Vagina (tissue), 2 donors: ENCODE data around the gene PDGFRA.

Experiments
- POLR2A ChIP-seq, 2 donors: fragments of 450-650 bp; IDR thresholded peaks; one replicate each; pipeline ENCODE4 v1.6.1; 2017; ENCODE audit warnings: antibody characterized with exemption in 2 of 2, mild to moderate bottlenecking in 2 of 2, moderate library complexity in 2 of 2
- POLR2AphosphoS5 ChIP-seq, 2 donors: sonication (generic); formaldehyde crosslinking; IDR thresholded peaks; one replicate each; pipeline ENCODE4 v1.9.0; 2017; ENCODE audit warnings: antibody characterized with exemption in 2 of 2, mild to moderate bottlenecking in 2 of 2, low read depth in 1 of 2; ENCODE audit not compliant: insufficient read depth in 1 of 2
- TF ChIP-seq, protein P1 (sequence below), 3 experiments: fragments of 450-650 bp in 2 of 3; fragments of 200-600 bp in 1 of 3; sonication (generic) in 1 of 3; IDR thresholded peaks; one replicate each; pipeline ENCODE4 v1.5.1; 2017 to 2019; ENCODE audit warnings: antibody characterized with exemption in 3 of 3, mild to moderate bottlenecking in 2 of 3, moderate library complexity in 2 of 3

DNA sequence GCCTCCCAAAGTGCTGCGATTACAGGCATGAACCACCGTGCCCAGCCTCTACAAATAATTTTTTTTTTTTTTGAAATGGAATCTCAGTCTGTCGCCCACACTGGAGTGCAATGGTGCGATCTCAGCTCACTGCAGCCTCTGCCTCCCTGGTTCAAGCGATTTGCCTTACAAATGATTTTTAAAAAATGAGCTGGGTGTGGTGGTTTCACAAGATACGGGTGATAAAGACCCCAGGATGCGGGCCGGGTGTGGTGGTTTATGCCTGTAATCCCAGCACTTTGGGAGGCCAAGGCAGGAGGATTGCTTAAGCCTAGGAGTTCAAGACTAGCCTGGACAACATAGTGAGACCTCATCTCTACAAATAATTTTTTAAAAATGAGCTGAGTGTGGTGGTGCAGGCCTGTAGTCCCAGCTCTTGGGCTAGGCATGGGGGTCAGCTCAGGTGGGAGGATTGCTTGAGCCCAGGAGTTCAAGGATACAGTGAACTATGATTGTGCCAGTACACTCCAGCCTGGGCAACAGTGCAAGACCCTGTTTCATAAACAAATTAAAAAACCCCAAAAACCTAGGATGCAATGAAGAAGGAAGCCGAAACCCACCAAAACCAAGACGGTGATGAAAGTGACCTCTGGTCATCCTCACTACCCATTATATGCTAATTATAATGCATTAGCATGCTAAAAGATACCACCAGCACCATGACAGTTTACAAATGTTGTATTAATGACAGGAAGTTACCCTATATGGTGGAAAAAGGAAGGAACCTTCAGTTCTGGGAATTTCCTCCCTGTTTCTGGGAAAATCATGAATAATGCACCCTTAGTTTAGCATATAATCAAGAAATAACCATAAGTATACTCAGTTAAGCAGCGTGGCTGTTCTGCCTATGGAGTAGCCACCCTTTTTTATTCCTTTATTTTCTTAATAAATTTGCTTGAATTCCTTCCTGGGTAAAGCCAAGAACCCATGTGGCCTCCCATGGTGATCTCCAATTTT is 27.7 kb downstream of the PDGFRA start:
- TF ChIP-seq, protein P1, sequence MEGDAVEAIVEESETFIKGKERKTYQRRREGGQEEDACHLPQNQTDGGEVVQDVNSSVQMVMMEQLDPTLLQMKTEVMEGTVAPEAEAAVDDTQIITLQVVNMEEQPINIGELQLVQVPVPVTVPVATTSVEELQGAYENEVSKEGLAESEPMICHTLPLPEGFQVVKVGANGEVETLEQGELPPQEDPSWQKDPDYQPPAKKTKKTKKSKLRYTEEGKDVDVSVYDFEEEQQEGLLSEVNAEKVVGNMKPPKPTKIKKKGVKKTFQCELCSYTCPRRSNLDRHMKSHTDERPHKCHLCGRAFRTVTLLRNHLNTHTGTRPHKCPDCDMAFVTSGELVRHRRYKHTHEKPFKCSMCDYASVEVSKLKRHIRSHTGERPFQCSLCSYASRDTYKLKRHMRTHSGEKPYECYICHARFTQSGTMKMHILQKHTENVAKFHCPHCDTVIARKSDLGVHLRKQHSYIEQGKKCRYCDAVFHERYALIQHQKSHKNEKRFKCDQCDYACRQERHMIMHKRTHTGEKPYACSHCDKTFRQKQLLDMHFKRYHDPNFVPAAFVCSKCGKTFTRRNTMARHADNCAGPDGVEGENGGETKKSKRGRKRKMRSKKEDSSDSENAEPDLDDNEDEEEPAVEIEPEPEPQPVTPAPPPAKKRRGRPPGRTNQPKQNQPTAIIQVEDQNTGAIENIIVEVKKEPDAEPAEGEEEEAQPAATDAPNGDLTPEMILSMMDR (IDR thresholded peaks at IDR 0.05) = no peak
- TF ChIP-seq POLR2A (IDR thresholded peaks at IDR 0.05) (no peak), POLR2AphosphoS5 (IDR thresholded peaks at IDR 0.05; ENCODE audit: insufficient read depth in 1 of 2, low read depth in 1 of 2) (no peak)
